RWPE1 (cell line): Measurements from ENCODE around the gene HSD17B8.
A peak's percentile ranks its signal among the peaks of the same experiment; 100 is the strongest.

Experiments
- CTCF ChIA-PET: fragments of 350-600 bp; sonication (Branson Sonifier 250); formaldehyde crosslinking; extraction: SDS; loops from one replicate; lab custom pipeline; 2021; lab: Yijun Ruan, JAX
- POLR2A ChIA-PET: fragments of 400-600 bp; formaldehyde crosslinking; extraction: SDS; loops from one replicate; lab custom pipeline; 2020; ENCODE audit warnings: antibody characterized with exemption; ENCODE audit not compliant: low non-redundant PET; lab: Yijun Ruan, JAX
- DNase-seq: peaks from one replicate; pipeline ENCODE4 v3.0.0; 2012; ENCODE audit warnings: low spot score
- H3K27ac ChIP-seq: fragments of 450-650 bp; 2 replicates; pipeline ENCODE4 v1.5.1; 2017
- CTCF ChIP-seq: fragments of 450-650 bp; conservative IDR thresholded peaks from 2 replicates; pipeline ENCODE4 v1.5.1; 2017; ENCODE audit warnings: low read depth, mild to moderate bottlenecking

The HSD17B8 gene

GRCh38 chr6:33247977-33248642 lies 43.7 kb downstream of the HSD17B8 start:
- TF ChIP-seq CTCF, result peak; percentile 89
- ChIA-PET POLR2A (interaction anchor here (0.6 to 1.0 kb wide), 2 partner anchors 40 to 50 kb away, joined by 3 to 5 read pairs; partner anchors contain the start of gene RING1), CTCF (interaction anchor here (0.5 to 2.2 kb wide), 27 partner anchors 9 to 390 kb away, joined by 3 to 15 read pairs (median 4); partner anchors contain the start of genes BRD2, HLA-DOA, HSD17B8 and RING1)
- peak overlapping the region; percentile 99 for H3K27ac ChIP-seq
- DNase-seq, result peak; percentile 60

DNA sequence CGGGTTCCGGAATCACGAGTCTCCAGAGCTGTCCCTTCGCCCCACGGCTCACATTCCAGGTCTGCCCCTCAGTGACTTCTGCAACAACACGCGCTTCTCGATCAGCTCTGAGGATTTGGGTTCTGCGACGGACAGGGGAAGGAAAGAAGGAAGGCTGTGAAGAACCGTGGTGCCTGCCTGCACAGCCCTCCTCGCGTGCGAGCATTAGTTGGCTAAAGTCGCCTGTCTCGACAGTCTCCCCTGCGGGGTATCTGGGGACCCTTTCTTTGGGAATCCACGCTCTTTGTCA lies 44.1 kb downstream of the HSD17B8 start:
- DNase-seq, result peak; percentile 24
- H3K27ac ChIP-seq, result peak overlapping the region; percentile 99
- ChIA-PET POLR2A (interaction anchor here (1.0 kb wide), 1 partner anchor 51 kb away, joined by 3 read pairs; no protein-coding TSS in a partner anchor), CTCF (interaction anchor here (0.5 to 2.2 kb wide), 22 partner anchors 9 to 390 kb away, joined by 3 to 15 read pairs (median 4); partner anchors contain the start of genes BRD2, HSD17B8, RING1 and RXRB)
- peak; percentile 65 for TF ChIP-seq CTCF

GRCh38 chr6:33248932-33249731 lies 44.7 kb downstream of the HSD17B8 start:
- TF ChIP-seq CTCF, result no peak

GRCh38 chr6:33249732-33250630 lies 45.5 kb downstream of the HSD17B8 start:
- peak; percentile 55 for DNase-seq
- peak overlapping the region; percentile 99 for H3K27ac ChIP-seq
- CTCF ChIA-PET, result interaction anchor here (1.9 to 2.0 kb wide), 2 partner anchors 11 to 88 kb away, joined by 9 to 15 read pairs; no protein-coding TSS in a partner anchor
- TF ChIP-seq CTCF, result no peak
- POLR2A ChIA-PET, result interaction anchor here (0.7 to 1.8 kb wide), 3 partner anchors 22 to 278 kb away, joined by 3 to 8 read pairs (median 4); partner anchors contain the start of genes RPS18 and VPS52

More at GRCh38 chr6:33248932-33249731, 44.7 kb downstream of the HSD17B8 start:
- H3K27ac ChIP-seq, result peak overlapping the region; percentile 99
- POLR2A ChIA-PET, result interaction anchor here (0.7 to 1.8 kb wide), 3 partner anchors 23 to 278 kb away, joined by 3 to 8 read pairs (median 4); partner anchors contain the start of genes RPS18 and VPS52
- peak; percentile 93 for DNase-seq
- CTCF ChIA-PET, result interaction anchor here (0.5 to 2.2 kb wide), 21 partner anchors 10 to 391 kb away, joined by 3 to 15 read pairs (median 4); partner anchors contain the start of genes BRD2, HSD17B8 and RING1

DNA sequence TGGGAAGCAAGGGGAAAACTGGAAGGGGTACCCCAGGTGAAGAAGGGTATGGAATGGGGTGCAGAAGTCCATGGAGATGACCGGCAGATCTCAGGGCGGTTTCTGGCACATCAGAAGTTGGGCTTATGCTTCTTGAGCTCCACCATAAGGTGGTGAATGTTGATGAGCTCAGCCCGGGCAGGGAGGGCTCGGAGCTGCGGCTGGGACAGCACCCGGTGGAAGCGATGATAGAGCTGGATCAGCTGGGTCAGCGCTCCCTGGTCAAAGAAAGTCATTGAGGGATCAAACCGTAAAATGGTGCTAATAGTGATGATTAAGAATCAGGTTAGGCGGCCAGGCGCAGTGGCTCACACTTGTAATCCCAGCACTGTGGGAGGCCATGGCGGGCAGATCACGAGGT lies 46.3 kb downstream of the HSD17B8 start:
- H3K27ac ChIP-seq, result peak overlapping the region; percentile 99
- ChIA-PET POLR2A (interaction anchor here (1.8 kb wide), 1 partner anchor 279 kb away, joined by 8 read pairs; no protein-coding TSS in a partner anchor), CTCF (no interaction called here)
- no peak for TF ChIP-seq CTCF
- DNase-seq, result no peak
